ELR (cell line): ENCODE measurements around the gene RBPMS2.
A peak's percentile ranks its signal among the peaks of the same experiment; 100 is the strongest.
"Not testable (repeated sequence)": the region's sequence is repeated elsewhere in the genome, so short reads cannot be mapped to it uniquely, and the experiment has no call there.

ENCODE experiments used
- DNase-seq: peaks from one replicate; pipeline ENCODE4 v3.0.0-alpha.2; 2015; ENCODE audit warnings: low read depth

The RBPMS2 gene

DNA sequence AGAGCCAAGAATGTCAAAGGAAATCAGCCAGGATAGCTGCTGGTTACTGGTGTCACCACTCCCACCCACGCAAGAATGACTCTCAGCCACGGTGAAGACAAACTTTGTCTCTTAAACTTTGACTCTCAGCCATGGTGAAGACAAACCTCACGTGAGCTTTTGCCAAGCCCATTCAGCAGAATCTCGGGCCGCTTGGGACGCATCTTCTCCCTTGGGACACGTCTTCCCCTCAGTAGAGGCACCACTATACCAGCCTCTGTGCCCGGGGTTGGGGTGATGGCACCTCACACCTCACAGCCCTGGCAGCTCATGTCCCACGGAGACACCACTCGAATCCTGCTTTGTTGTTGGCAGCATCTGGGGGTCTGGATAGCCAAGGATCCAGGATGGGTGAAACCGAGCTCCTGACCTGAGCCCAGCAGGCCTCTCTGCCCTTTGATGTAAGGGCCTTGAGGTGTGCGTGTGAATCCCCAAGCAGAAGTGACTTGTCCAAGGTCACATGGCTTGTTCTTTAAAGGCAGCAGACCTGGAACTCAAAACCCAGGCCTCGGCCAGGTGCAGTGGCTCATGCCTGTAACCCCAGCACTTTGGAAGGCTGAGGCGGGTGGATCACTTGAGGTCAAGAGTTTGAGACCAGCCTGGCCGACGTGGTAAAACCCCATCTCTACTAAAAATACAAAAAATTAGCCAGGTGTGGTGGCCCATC, 21.8 kb downstream of the RBPMS2 start:
- no peak for DNase-seq

DNA sequence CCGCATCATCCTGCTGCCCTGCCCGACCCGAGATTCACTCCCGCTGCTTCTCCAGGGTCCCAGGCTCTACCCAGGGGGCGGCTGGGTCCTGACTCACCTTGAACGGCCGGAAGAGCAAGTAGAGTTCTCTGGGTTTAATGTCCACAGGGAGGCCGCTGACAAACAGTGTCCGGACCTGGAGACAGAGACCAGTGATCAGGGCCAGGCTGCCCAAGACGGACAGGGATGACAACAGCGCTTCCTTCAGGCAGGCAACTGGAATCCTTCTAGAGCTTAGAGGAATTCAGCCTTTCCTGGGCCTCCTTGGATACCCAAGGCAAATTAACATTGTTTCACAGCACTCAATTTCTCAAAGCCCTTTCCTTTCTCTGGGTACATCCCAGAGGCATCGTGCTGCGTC, 23.9 kb downstream of the RBPMS2 start:
- DNase-seq = no peak

DNA sequence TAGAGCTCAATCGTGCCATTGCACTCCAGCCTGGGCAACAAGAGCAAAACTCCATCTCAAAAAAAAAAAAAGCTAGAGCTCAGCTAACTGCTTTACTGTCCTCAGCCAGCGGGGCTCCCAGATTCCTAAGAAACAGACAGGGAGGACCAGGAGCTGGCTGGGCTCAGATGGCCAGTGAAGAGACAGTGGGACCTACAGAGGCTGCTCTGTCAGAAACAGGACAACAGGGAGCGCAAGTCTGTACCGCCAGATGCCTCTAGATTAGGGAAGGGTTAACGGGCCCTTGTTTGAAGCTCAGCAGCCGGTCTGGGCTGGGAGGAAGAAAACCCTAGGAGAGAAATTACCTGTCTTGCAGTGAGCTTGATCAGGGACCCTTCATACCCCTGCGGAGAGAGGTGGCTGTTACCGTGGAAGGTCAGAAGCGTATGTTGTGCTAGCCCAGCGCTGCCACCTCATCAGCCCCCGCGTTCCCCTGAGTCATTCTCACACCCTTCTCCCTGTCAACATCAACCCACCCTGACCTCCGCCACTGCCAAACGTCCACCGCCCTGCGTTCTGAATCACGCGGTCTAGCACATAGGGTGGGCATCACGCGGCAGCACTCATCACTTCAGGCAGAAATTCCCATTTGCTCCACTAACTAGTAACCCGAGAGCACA, 25.3 kb downstream of the RBPMS2 start:
- peak; percentile 40 for DNase-seq

DNA sequence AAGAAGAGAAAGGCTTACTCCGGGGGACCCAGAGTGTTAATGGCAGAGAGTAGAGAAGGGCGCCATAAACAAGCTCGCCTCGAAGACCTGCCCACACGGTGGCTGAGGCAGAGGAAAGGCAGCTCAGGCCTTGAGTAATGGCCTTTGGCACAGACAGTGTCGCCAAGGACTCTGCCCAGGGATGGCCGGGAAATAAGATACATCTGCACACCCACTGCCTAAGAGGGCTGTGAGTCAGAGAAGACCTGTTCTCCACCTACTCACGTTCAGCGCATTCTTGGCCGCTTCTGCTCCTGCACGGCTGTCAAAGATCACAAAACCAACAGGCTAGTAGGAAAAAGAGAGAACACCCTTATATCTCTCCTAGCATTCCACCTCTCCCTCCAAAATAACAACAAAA, 26.2 kb downstream of the RBPMS2 start:
- DNase-seq = peak; percentile 53

- no peak for DNase-seq
These were observed 27.1 kb downstream of the RBPMS2 start for GRCh38 chr15:64748251-64748650.

DNA sequence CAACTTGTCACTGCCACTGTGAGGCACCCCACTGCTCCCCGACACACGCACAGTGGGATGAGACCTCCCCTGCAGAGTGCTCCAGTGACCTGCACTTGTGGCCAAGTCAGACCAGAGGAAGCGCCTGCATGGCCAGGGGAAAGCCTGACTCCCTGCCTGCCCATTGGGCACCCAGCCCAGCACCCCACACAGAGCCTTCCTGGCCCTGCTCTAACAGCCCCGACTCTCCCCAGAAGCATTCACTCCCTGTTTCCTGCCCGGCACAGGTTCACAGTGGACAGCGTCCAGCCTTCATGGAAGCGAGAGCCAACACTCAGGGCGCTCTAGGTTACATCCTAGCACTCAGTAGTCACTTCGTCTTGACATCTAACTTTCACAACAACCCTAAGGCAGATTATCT, 27.8 kb downstream of the RBPMS2 start:
- no peak for DNase-seq

DNA sequence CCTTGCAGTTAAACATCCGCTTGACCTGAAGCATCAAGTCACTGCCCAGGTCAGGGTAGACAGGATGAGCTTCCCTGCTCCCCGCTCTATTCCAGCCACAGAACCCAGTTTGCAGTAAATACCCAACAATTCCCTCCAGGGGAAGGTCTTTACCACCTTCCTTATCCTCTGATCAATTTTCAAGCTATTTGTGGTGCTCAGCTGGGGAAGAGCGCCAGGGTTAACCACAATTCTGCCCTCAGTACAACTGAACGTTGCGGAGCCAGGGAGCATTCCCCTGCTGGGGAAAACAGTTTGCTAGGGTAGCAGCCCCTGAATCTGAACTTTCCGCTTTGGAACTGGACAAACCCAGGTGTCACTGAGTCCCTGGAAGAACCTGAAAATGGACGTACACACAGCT, 28.5 kb downstream of the RBPMS2 start:
- DNase-seq = no peak

DNA sequence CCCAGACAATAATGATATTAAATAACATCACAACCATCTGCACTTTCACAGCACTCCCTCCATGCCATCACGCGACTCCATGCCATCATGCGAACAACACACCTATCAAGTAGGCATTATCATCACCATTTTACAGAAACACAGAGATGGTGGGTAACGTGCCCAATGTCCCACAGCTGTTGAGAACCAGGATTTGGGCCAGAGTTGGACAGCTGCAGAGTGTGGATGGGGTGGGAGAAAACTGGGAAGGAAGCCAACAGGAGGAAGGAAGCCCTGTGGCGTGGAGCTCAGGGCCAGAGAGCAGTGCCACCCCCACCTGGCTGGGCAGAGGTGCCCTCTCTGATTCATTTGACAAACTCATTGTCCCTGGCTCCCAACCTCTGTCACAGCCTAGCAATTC, 29.0 kb downstream of the RBPMS2 start:
- no peak for DNase-seq

- DNase-seq = no peak
These were observed 31.7 kb downstream of the RBPMS2 start for GRCh38 chr15:64743691-64744090.

- DNase-seq = no peak
These were observed 32.5 kb downstream of the RBPMS2 start for GRCh38 chr15:64742921-64743320.

DNA sequence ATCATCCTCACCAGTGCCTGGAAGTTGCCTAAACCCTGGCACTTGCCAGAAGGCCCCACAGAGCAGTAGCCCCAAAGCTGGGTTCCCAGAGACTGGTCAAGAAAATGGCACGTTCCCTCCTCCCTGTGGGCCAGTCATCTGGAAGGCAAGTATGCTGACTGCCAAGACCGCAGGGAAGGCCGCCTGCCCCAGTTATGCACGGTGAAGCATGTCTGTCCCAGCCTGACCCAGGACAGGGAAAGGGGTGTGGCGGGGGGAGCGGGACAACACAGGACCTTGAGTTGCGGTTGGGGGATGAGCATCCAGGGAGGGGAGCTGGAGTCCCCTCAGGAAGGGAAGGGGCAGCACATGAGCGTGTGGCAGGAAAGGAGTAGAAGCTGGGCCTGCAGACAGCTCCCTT, 33.0 kb downstream of the RBPMS2 start:
- DNase-seq = no peak

- not testable (repeated sequence) for DNase-seq
These were observed 33.7 kb downstream of the RBPMS2 start for GRCh38 chr15:64741708-64742107.

GRCh38 chr15:64740311-64741170, 34.8 kb downstream of the RBPMS2 start:
- peak; percentile 67 for DNase-seq

- DNase-seq = no peak
These were observed 35.7 kb downstream of the RBPMS2 start for GRCh38 chr15:64739577-64740143.

DNA sequence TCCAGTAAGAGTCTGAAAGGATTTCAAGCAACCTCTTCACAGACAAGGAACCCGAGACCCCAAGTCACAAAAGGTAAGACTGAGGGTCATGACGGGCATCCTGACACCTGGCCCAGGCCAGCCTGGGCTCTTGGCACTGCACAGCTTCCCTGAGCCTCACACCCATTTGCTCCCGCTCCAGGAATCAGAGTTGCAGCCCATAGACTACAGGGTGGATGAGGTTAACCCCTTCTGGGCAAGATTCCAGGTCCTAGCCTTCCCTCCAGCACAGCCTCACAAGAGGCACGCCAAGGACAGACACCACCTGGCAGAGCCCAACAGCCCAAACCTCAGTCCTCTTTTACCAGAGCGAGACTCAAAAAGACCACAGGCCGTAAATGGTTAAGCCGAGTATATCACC, 36.2 kb downstream of the RBPMS2 start:
- no peak for DNase-seq

- no peak for DNase-seq
These were observed 36.9 kb downstream of the RBPMS2 start for GRCh38 chr15:64738226-64739095.

- no peak for DNase-seq
These were observed 43.1 kb downstream of the RBPMS2 start for GRCh38 chr15:64732156-64732860.

DNA sequence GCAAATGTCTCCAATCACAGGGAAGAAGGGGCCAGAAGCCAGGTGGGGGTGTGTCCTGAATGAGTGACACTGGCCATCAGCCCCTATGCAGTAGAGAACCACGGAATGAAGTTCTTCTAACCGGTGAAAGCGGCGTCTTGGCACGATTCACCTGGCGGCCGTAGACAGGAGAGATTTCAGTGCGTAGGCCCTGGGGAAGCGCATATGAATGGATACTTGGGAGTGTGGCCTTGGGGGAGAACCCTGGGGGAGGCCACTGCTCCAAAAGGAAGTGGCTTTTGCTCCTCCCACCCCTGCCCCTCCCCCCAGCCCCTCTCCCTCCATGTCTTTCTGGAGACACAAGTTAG, 43.6 kb downstream of the RBPMS2 start:
- no peak for DNase-seq

DNA sequence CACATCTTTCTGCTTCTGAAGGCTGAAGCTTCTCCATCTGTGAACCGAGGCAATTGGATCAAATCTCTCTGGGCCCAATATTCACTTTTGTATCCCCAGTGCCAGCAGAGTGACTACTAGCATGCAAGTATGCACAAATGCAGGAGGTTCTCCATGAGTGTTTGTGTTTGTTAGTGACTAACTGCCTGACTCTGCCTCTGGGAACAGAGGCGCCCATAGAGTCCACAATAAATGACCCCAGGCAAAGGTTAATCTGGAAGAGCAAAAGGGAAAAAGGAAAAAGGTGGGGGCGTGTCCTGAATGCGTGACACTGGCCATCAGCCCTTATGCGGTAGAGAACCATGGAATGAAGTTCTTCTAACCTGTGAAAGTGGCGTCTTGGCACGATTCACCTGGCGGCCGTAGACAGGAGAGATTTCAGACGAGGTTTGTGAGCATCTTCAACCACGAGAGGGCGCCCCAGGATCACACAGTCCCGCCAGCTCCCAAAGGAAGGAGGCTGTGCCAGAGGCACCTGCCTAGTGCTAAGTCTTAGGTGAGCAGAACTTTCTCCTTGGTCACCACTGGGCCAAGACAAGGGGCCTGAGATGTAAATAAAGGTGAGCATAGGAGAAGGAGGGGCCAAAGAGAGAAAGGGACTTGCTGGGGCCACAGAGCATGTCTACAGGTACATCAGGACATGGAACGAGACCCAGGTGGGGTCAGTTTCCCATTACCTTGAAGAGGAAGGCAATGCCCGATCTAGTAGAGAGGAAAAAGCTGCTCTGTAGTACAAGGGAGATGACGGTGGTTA, 44.2 kb downstream of the RBPMS2 start:
- peak; percentile 81 for DNase-seq

- no peak for DNase-seq
These were observed 45.2 kb downstream of the RBPMS2 start for GRCh38 chr15:64730151-64730550.
